H1 (cell line): ENCODE measurements around the gene RHOU. TPM values are rescaled to one million over a fixed set of nuclear protein-coding genes. Genes with fewer than 3 reads are reported as not detected.
A peak's percentile ranks its signal among the peaks of the same experiment; 100 is the strongest.

Experiments
- CTCF ChIA-PET: fragments of 300-600 bp; sonication (Branson Sonifier 250); formaldehyde crosslinking; loops from one replicate; lab custom pipeline; 2021; ENCODE audit not compliant: partially characterized antibody; lab: Charles Lee
- POLR2A ChIA-PET: fragments of 300-600 bp; sonication (Branson Sonifier 250); formaldehyde crosslinking; loops from one replicate; lab custom pipeline; 2021; ENCODE audit warnings: inconsistent platforms; ENCODE audit not compliant: partially characterized antibody; lab: Charles Lee
- DNase-seq, 2 experiments: peaks; one replicate each; pipeline versions ENCODE4 v3.0.0 to v3.0.0-alpha.2; 2010 to 2022; ENCODE audit warnings: low spot score in 2 of 2, low read depth in 1 of 2, mixed read lengths in 1 of 2
- FAIRE-seq: peaks from 2 replicates; lab custom pipeline; 2011; peaks lifted over from hg19 to GRCh38; lab: Jason Lieb, UNC
- H2AFZ ChIP-seq: 2 replicates; pipeline ENCODE4 v1.8.1; 2012; ENCODE audit warnings: low read length, inconsistent platforms
- H2AK5ac ChIP-seq: 2 replicates; pipeline ENCODE4 v1.6.1; 2013; ENCODE audit warnings: low read depth, low read length
- H2BK120ac ChIP-seq: replicated peaks from 2 replicates; pipeline ENCODE3; 2013; ENCODE audit warnings: low read depth, low read length, inconsistent platforms
- H2BK12ac ChIP-seq: 2 replicates; pipeline ENCODE4 v1.6.1; 2013; ENCODE audit warnings: low read depth, low read length
- H2BK15ac ChIP-seq: 2 replicates; pipeline ENCODE4 v1.6.1; 2013; ENCODE audit warnings: low read length
- H2BK20ac ChIP-seq: 2 replicates; pipeline ENCODE4 v1.6.1; 2013; ENCODE audit warnings: low read length
- H2BK5ac ChIP-seq: 2 replicates; pipeline ENCODE4 v1.6.1; 2013; ENCODE audit warnings: low read depth, low read length
- H3K14ac ChIP-seq: 2 replicates; pipeline ENCODE4 v1.6.1; 2013; ENCODE audit warnings: inconsistent platforms; ENCODE audit not compliant: insufficient read length
- H3K18ac ChIP-seq: 2 replicates; pipeline ENCODE4 v1.6.1; 2013; ENCODE audit warnings: low read length; ENCODE audit errors: extremely low read depth
- H3K23ac ChIP-seq: 2 replicates; pipeline ENCODE4 v1.6.1; 2013; ENCODE audit warnings: inconsistent platforms; ENCODE audit not compliant: insufficient read length
- H3K23me2 ChIP-seq: 2 replicates; pipeline ENCODE4 v1.6.1; 2013; ENCODE audit warnings: low read depth, low read length
- H3K27ac ChIP-seq: 2 replicates; pipeline ENCODE4 v1.6.1; 2011; ENCODE audit warnings: low read depth, low read length, inconsistent platforms
- H3K27me3 ChIP-seq, 4 experiments: replicated peaks in 1 of 4; 1 replicate in 1 of 4; 2 replicates in 3 of 4; pipeline versions ENCODE4 v1.6.1 to v1.8.1; 2011 to 2013; ENCODE audit warnings: low read length in 3 of 4, mild to moderate bottlenecking in 3 of 4, inconsistent platforms in 2 of 4, mixed read lengths in 2 of 4, moderate library complexity in 1 of 4; ENCODE audit not compliant: control insufficient read depth in 3 of 4, insufficient read depth in 3 of 4; ENCODE audit errors: extremely low read depth in 1 of 4
- H3K36me3 ChIP-seq, 4 experiments: 2 replicates each; pipeline versions ENCODE4 v1.6.1 to v1.8.1; 2011 to 2013; ENCODE audit warnings: mild to moderate bottlenecking in 4 of 4, low read length in 3 of 4, moderate library complexity in 2 of 4, control low read depth in 1 of 4, inconsistent platforms in 1 of 4; ENCODE audit not compliant: insufficient read depth in 4 of 4, control insufficient read depth in 2 of 4
- H3K4ac ChIP-seq: replicated peaks from 2 replicates; pipeline ENCODE3; 2013; ENCODE audit warnings: low read length, low read depth, mixed read lengths, inconsistent platforms; ENCODE audit not compliant: insufficient read length
- H3K4me1 ChIP-seq, 4 experiments: replicated peaks in 1 of 4; 1 replicate in 1 of 4; 2 replicates in 3 of 4; pipeline versions ENCODE4 v1.6.1 to v1.8.1; 2011 to 2013; ENCODE audit warnings: low read length in 3 of 4, inconsistent platforms in 2 of 4, mixed read lengths in 1 of 4; ENCODE audit not compliant: insufficient read depth in 4 of 4, control insufficient read depth in 3 of 4
- H3K4me2 ChIP-seq, 2 experiments: 2 replicates each; pipeline versions ENCODE4 v1.6.1 to v1.8.1; 2011 to 2013; ENCODE audit warnings: low read depth in 2 of 2, low read length in 2 of 2, control low read depth in 1 of 2, inconsistent platforms in 1 of 2, mild to moderate bottlenecking in 1 of 2; ENCODE audit not compliant: insufficient read depth in 1 of 2
- H3K4me3 ChIP-seq, 4 experiments: fragments of 200-600, 300-600 bp in 1 of 4; sonication (generic), shearing (Covaris generic), sonication (Bioruptor Twin) in 1 of 4; 2 replicates each; pipeline versions ENCODE4 v1.5.1 to v1.8.1; 2011 to 2016; ENCODE audit warnings: low read length in 4 of 4, low read depth in 3 of 4, control low read depth in 2 of 4, inconsistent platforms in 2 of 4, mild to moderate bottlenecking in 2 of 4, mixed read lengths in 1 of 4, moderate library complexity in 1 of 4; ENCODE audit not compliant: insufficient read depth in 2 of 4; ENCODE audit errors: extremely low read depth in 1 of 4
- H3K56ac ChIP-seq: replicated peaks from 2 replicates; pipeline ENCODE3; 2013; ENCODE audit warnings: low read depth, mild to moderate bottlenecking, mixed read lengths, low read length, inconsistent platforms; ENCODE audit not compliant: insufficient read length
- H3K79me1 ChIP-seq: 2 replicates; pipeline ENCODE4 v1.6.1; 2013; ENCODE audit warnings: low read depth, low read length, control low read depth
- H3K79me2 ChIP-seq, 2 experiments: 2 replicates each; pipeline versions ENCODE4 v1.6.1 to v1.8.1; 2012 to 2013; ENCODE audit warnings: low read length in 2 of 2, mild to moderate bottlenecking in 2 of 2, inconsistent platforms in 1 of 2; ENCODE audit not compliant: insufficient read depth in 2 of 2, control insufficient read depth in 1 of 2
- H3K9ac ChIP-seq, 4 experiments: replicated peaks in 1 of 4; 1 replicate in 1 of 4; 2 replicates in 3 of 4; pipeline versions ENCODE4 v1.6.1 to v1.8.1; 2011 to 2013; ENCODE audit warnings: low read depth in 3 of 4, low read length in 3 of 4, control low read depth in 2 of 4, mild to moderate bottlenecking in 2 of 4, moderate library complexity in 2 of 4, inconsistent platforms in 1 of 4; ENCODE audit errors: extremely low read depth in 1 of 4
- H3K9me3 ChIP-seq, 2 experiments: 2 replicates each; pipeline versions ENCODE4 v1.6.1 to v1.8.1; 2012 to 2013; ENCODE audit warnings: mild to moderate bottlenecking in 2 of 2, moderate library complexity in 2 of 2, control low read depth in 1 of 2, inconsistent platforms in 1 of 2, low read depth in 1 of 2, low read length in 1 of 2, mixed read lengths in 1 of 2; ENCODE audit not compliant: insufficient read depth in 2 of 2
- H4K20me1 ChIP-seq, 2 experiments: replicated peaks in 1 of 2; 2 replicates each; pipeline versions ENCODE3 to v1.8.1; 2011 to 2013; ENCODE audit warnings: inconsistent platforms in 2 of 2, low read length in 2 of 2, mild to moderate bottlenecking in 1 of 2; ENCODE audit not compliant: insufficient read depth in 2 of 2, control insufficient read depth in 1 of 2
- H4K5ac ChIP-seq: 2 replicates; pipeline ENCODE4 v1.6.1; 2013; ENCODE audit warnings: low read length, low read depth, mixed read lengths, inconsistent platforms; ENCODE audit not compliant: insufficient read length
- H4K8ac ChIP-seq: 2 replicates; pipeline ENCODE4 v1.8.0; 2013; ENCODE audit warnings: mild to moderate bottlenecking, moderate library complexity, low read length, inconsistent platforms; ENCODE audit not compliant: insufficient read depth; ENCODE audit errors: extremely low read depth
- H4K91ac ChIP-seq: replicated peaks from 2 replicates; pipeline ENCODE3; 2013; ENCODE audit warnings: low read length, mixed read lengths, inconsistent platforms; ENCODE audit not compliant: insufficient read length
- BACH1 ChIP-seq: IDR thresholded peaks from 2 replicates; pipeline ENCODE4 v1.6.1; 2012; ENCODE audit warnings: low read length, improper control_type of control experiment
- BCL11A ChIP-seq, 2 experiments: IDR thresholded peaks; one replicate each; pipeline ENCODE4 v1.6.1; 2011; ENCODE audit warnings: low read depth in 2 of 2, low read length in 2 of 2, mild to moderate bottlenecking in 2 of 2
- CEBPB ChIP-seq: IDR thresholded peaks from 2 replicates; pipeline ENCODE4 v1.6.1; 2012; ENCODE audit warnings: low read depth, low read length
- CTBP2 ChIP-seq: IDR thresholded peaks from 2 replicates; pipeline ENCODE4 v1.7.0; 2011; ENCODE audit warnings: borderline replicate concordance, mild to moderate bottlenecking, moderate library complexity, mixed read lengths, low read length; ENCODE audit not compliant: insufficient read depth, insufficient read length
- EZH2 ChIP-seq: fragments of 200-600 bp; sonication (generic); IDR thresholded peaks from 2 replicates; pipeline ENCODE4 v1.7.1; 2012; ENCODE audit warnings: low read depth, mild to moderate bottlenecking, moderate library complexity, low read length, inconsistent platforms; ENCODE audit not compliant: severe bottlenecking
- HDAC2 ChIP-seq, 2 experiments: fragments of 300-600 bp in 1 of 2; sonication (generic) in 1 of 2; IDR thresholded peaks; 2 replicates each; pipeline ENCODE4 v1.6.1; 2011 to 2012; ENCODE audit warnings: low read depth in 2 of 2, low read length in 2 of 2, mild to moderate bottlenecking in 2 of 2, moderate library complexity in 2 of 2, borderline replicate concordance in 1 of 2, inconsistent platforms in 1 of 2
- JUN ChIP-seq: IDR thresholded peaks from 2 replicates; pipeline ENCODE4 v1.6.1; 2011; ENCODE audit warnings: low read depth, mild to moderate bottlenecking, improper control_type of control experiment, low read length
- KDM1A ChIP-seq: fragments of 200-600, 300-600 bp; sonication (generic); IDR thresholded peaks from 2 replicates; pipeline ENCODE4 v1.7.1; 2016; ENCODE audit warnings: mild to moderate bottlenecking, low read length, borderline replicate concordance
- KDM5A ChIP-seq: fragments of 200-600 bp; IDR thresholded peaks from 2 replicates; pipeline ENCODE4 v1.7.1; 2012; ENCODE audit warnings: mild to moderate bottlenecking, low read length, inconsistent platforms, mixed read lengths
- NANOG ChIP-seq: IDR thresholded peaks from 2 replicates; pipeline ENCODE4 v1.6.1; 2011; ENCODE audit warnings: low read length, low read depth, mild to moderate bottlenecking, inconsistent platforms; ENCODE audit not compliant: insufficient read depth, poor library complexity, severe bottlenecking
- RBBP5 ChIP-seq: IDR thresholded peaks from 2 replicates; pipeline ENCODE4 v1.7.1; 2012; ENCODE audit warnings: low read depth, mild to moderate bottlenecking, inconsistent platforms, low read length, moderate library complexity, borderline replicate concordance
- SP4 ChIP-seq: IDR thresholded peaks from 2 replicates; pipeline ENCODE4 v1.6.1; 2012; ENCODE audit warnings: low read length, inconsistent platforms
- WGBS, 2 experiments: shearing (Covaris generic) in 1 of 2; methylation state at CpG; one replicate each; pipeline versions ENCODE4 v1.1.6 to v1.1.7; 2013 to 2015; ENCODE audit warnings: low lambda C conversion rate in 2 of 2, mixed read lengths in 2 of 2, inconsistent platforms in 1 of 2, low coverage in 1 of 2, missing lambda C conversion rate in 1 of 2; ENCODE audit not compliant: insufficient replicate concordance in 2 of 2, insufficient coverage in 1 of 2, insufficient read length in 1 of 2; ENCODE audit errors: extremely low coverage in 1 of 2, missing lambda C conversion rate in 1 of 2; 5-methylcytosine and 5-hydroxymethylcytosine counted together
- polyA plus RNA-seq, 7 experiments: library from polyadenylated mRNA; depleted of rRNA in 3 of 7; stranded (reverse) in 5 of 7; unstranded in 2 of 7; fragments of >200 nt in 5 of 7; fragments of 200-250 nt in 2 of 7; gene quantifications; 1 replicate in 5 of 7; 2 replicates in 1 of 7; 4 replicates in 1 of 7; pipeline versions ENCODE4 v1.2.1 to v1.2.3, GENCODE V29; 2011 to 2013; ENCODE audit warnings: missing spikeins in 2 of 7, mixed read lengths in 2 of 7
- total RNA-seq: library from RNA; stranded (reverse); fragmentation: NEBNext Ultra II Directional; extraction: Animal tissue kit (Norgen Biotek cat#: 25700); gene quantifications from 2 replicates; pipeline ENCODE4 v1.2.1, GENCODE V29; 2021

The RHOU gene
- total and polyA plus RNA-seq, 2 of the 8 experiments (the other 6 are each of a cell fraction or from before 2014, with no cell fraction given): 3.0 to 3.4 TPM

DNA sequence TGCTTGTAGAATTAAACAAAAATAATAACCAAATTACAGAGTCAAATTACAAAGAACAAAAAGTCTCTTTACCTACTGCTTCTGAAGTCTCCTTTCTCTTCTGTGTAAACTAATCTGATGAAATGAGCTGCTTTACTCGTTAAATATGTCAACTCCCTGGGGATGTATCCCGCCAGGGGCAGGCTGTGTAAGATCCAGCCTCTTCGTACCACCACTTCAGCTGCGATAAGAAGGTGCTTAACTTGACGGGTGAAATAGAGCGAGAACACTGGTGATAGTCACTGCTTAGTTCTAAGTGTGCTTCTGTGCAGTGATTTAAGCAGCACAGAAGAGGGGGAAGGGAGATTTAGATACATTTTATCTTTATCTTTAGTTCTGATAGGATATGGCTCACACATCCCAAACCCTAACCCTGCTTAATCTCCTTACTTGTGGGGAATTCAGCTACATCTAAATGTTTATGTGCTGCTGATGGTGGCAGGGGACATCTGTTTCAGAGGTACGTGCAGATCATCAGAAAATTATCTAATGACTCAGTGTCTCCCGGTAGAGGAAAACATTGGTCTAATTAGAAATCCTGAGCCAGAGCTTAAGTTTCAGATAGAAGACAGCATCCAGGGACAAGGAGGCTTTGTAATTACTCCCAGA is 46.0 kb downstream of the RHOU start:
- H3K4me2 ChIP-seq: no peak overlapping the region
- POLR2A ChIA-PET: interaction anchor here (0.6 kb wide), 1 partner anchor 17 kb away, joined by 3 read pairs; no protein-coding TSS in a partner anchor
- H3K27me3 ChIP-seq: no peaks in the 10 kb centered on the region; a peak in 1 of 7 replicates
- H2BK15ac ChIP-seq: no peak overlapping the region
- no peak for FAIRE-seq
- H4K8ac ChIP-seq: no peak overlapping the region
- no peaks in the 10 kb centered on the region for H3K79me2 ChIP-seq
- no peak overlapping the region for H3K4ac ChIP-seq
- no peak overlapping the region for H2AK5ac ChIP-seq
- H3K27ac ChIP-seq: no peak overlapping the region
- 86% methylated on average over 8 of the region's 8 CpGs; no CpG with 5 or more reads in 1 of the 2 experiments for WGBS, 2 experiments
- H3K36me3 ChIP-seq: no peaks in the 10 kb centered on the region
- H3K9ac ChIP-seq: no peak overlapping the region
- H3K9me3 ChIP-seq: no peaks in the 10 kb centered on the region
- H3K4me1 ChIP-seq: no peaks in the 10 kb centered on the region
- no peak overlapping the region for H4K91ac ChIP-seq
- H2BK120ac ChIP-seq: no peak overlapping the region
- H3K14ac ChIP-seq: no peak overlapping the region
- peaks cover 0 to 12% of the 10 kb centered on the region in 2 experiments for H4K20me1 ChIP-seq
- DNase-seq: no peak
- no peak overlapping the region for H3K18ac ChIP-seq
- no peak overlapping the region for H2BK12ac ChIP-seq
- no peak overlapping the region for H2BK20ac ChIP-seq
- peaks cover 12% of the 10 kb centered on the region; the same call in 1 of the 2 replicates for H3K23me2 ChIP-seq
- peaks cover 6% of the 10 kb centered on the region; the same call in 1 of the 2 replicates for H3K79me1 ChIP-seq
- peak overlapping the region; percentile 92 for H2AFZ ChIP-seq
- CTCF ChIA-PET: interaction anchor here (1.1 to 1.2 kb wide), 2 partner anchors 47 to 205 kb away, joined by 4 read pairs; no protein-coding TSS in a partner anchor
- no peak overlapping the region for H4K5ac ChIP-seq
- no peak overlapping the region for H2BK5ac ChIP-seq
- no peak overlapping the region for H3K4me3 ChIP-seq
- no peak overlapping the region for H3K56ac ChIP-seq
- H3K23ac ChIP-seq: no peak overlapping the region
- TF ChIP-seq CTBP2 (no peak), KDM1A (no peak), BCL11A (IDR thresholded peaks at IDR 0.05; ENCODE audit: low read depth in 2 of 2, low read length in 2 of 2) (no peak), SP4 (no peak), JUN (no peak), BACH1 (no peak), KDM5A (no peak), EZH2 (no peak), NANOG (no peak), RBBP5 (no peak), CEBPB (no peak), HDAC2 (IDR thresholded peaks at IDR 0.05; ENCODE audit: borderline replicate concordance in 1 of 2, low read depth in 2 of 2, low read length in 2 of 2) (no peak)
